Measurements from ENCODE around the gene PTPA. TPM values are rescaled to one million over a fixed set of nuclear protein-coding genes. Genes with fewer than 3 reads are reported as not detected.

Gene PTPA
- total RNA-seq, 1 donor from 2014 or later: 126 TPM

DNA sequence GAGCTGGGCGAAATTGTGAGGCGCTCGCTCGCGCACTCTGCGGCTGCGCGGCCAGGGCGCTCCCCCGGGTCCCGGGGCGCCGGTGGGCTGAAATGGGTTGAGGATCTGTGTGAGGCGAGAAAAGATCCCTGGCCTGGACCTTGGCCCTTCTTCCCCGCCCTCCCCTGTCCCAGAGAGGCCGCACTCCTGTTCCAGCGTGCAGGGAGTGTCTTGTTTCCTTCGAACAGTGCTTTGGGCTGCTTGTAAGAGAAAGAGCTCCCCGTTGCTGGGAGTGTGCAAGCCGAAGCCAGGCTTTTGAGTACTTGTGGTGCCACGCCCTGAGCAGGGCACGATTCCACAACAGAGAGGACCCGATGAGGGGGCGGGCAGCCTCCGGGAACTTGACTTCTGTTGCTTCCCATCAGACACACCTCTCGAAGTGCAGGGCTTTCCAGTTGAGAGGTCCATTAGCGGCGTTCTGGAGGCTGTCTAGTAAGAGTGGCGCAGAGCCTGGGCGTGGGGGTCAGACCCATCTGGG lies 29.8 kb upstream of the PTPA start:
- no peak for DNase-seq (ENCODE audit: low spot score)

DNA sequence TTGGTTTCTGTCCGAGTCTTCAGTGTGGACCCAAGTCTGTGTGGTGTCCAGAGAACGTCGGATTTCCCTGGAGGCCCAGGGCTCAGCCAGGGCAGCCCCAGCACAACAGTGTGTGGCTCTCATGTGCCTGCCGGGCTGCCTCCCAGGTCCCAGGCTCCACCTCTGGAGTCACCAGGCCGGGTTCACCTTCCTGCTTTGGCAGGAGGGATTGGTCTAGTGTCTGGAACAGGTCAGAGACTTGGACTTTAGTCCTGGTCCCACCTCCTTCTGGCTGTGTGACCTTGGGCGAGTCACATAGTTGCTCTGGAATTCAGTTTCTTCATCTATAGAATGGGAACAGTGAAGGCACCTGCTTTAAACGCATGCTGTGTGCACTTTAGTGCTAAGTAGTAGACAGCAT lies 27.1 kb upstream of the PTPA start:
- DNase-seq (ENCODE audit: low spot score): peak; percentile 50

DNA sequence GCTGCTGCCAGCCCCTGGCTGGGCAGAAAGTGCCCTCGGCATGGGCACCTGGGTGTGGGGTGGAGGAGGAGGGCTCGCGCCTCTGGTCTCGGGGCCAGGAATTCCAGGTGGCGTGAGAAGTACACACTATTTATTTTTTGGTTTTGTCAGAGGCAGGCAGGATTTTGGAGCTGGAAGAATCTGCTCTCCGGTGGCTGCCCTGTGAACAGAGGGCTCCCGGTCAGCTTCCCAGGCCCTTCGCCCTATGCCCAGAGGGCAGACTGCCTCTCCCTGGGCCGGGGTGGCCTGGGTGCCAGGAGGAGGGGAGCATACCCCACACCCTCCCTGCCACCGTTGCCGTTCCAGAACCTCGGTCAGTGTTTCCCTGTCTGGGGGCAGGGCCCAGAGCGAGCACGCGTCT lies 22.0 kb upstream of the PTPA start:
- DNase-seq (ENCODE audit: low spot score): no peak

DNA sequence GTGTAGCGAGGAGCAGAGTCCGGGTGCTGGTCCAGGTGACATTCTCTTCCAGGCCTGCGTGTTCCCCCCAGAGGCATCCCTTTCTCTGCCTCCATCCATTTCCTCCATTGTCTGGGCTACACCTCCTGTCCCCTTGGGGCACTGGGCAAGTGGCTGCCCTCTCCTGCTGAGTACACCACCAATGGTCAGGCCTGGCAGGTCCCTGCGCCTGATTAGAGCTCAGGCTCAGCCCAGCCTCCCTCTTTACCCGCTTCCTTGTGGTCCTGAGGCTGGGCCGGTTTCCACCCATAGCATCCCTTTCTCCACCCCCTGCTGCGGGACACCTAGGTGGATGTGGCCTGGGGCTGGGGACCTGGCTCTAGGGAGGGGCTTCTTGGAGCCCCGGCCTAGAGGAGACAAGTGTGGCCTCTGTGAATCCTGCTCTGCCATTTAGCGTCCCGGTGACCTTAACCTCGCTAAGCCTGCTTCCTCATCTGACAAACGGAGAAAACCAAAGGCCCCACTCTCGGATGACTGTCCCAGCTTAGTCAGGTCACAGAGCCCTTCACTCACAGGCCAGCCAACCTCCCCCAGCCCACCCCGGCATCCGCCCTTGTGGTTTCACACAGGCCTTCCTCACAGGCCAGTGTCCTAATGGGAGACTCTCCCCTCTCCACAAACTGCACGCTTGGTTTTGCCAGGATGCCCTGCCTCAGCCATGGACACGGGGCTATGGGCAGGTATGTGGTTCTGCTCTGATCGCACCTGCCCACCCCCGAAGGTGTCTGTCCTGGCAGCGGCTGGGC lies 17.4 kb upstream of the PTPA start:
- DNase-seq (ENCODE audit: low spot score): no peak

DNA sequence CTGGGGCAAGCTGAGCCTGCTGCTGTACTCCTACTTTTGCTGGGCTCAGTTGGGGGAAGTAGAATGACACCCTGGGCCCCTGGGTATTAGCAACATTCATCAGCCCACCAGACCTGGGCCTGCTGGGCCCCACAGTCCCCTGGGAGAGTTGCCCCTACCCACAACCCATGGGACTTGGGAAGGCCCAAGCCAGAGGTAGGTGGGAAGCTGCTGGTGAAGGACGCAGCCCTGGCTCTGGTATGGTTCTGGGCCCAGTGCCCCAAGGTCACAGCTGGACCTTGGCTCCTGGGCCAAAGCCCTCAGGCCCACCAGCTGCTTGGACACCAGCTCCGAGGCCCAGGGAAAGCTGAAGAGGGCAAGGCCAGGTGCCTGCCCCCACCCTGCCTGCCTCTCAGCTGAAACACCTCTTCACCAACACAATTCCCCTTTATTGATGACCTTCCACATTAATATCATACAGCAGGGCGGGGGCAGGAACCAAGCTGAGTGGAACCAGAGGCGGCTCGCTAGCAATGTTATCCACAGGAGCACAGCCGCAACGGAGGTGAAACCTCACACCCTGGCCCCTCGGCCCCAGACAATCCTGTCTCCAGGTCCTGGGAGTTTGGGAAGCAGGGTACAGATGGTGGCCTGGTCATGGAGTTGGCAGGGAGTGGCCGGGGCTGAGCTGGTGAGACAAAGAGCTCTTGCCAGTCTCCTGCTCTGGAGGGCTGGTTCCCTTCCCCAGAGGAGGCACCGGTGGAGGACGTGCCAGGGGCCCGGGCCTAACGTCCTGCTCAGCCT lies 16.6 kb upstream of the PTPA start:
- DNase-seq (ENCODE audit: low spot score): no peak

DNA sequence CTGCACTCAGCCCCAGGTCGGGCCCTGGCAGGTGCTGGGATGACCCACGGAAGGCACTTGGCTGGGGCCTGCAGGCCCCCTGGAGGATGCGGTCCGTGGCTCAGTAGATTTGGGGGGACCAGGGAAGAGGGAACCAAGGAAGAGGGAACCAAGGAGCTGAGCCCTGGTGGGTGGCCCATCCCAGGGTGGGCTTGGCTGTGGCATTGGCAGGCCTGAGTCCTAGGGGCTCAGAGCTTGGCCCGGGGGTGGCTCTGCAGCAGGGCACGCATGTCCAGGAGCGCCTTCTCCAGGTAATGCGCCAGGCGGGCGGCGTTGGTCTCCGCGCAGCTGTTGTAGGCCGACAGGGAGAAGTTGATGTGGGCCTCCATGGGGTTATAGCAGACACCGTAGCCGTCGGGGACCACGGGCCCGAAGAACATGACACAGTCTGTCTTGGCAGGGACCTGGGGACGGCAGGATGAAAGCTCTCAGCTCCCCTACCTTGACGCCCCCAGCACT lies 16.0 kb upstream of the PTPA start:
- no peak for DNase-seq (ENCODE audit: low spot score)

DNA sequence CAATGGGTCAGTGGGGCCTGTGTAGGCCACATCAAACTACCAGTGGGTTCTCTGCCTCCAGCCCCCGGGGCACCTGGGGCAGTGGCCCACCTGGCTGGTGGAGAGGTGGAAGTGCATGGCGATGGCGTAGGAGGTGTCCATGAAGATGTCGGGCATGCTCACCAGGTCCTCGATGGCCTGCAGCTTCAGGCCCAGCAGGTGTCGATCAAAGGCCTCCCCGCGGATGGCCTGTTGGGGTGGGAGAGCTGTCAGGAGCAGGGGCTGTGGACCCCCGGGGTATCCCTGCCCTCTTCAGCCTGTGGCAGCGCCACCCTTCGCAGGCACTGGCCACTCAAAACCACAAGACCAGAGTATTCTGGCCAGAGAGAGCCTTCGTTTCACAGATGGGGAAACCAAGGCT lies 15.3 kb upstream of the PTPA start:
- no peak for DNase-seq (ENCODE audit: low spot score)

DNA sequence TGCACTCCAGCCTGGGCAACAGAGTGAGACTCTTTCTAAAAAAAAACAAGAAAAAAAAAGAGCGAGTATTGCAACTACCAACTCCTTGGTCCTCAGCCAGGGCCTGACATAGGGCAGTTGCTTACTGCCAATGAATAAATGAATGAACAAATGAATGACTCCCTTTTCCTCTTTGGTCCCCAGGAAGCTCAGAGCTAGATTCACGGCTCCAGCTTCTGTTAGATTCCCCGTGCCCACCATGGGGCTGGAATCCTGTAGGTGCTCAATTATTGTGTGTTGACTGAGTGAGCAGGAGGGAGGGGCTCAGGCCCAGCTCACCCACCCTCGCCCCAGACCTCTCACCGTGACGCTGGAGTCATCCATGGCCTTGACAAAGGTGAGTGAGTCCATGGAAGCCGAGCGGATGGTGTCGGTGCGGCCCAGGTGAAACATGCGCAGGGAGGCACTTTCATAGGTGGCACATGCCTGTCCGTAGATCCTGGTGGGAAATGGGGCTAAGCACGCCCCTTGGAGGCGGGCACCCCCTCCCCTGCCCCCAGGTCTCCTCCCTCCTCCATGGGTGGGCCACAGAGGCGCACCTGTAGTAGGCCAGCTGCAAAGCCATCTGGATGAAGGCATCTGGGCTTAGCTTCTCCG lies 13.4 kb upstream of the PTPA start:
- DNase-seq (ENCODE audit: low spot score): no peak

DNA sequence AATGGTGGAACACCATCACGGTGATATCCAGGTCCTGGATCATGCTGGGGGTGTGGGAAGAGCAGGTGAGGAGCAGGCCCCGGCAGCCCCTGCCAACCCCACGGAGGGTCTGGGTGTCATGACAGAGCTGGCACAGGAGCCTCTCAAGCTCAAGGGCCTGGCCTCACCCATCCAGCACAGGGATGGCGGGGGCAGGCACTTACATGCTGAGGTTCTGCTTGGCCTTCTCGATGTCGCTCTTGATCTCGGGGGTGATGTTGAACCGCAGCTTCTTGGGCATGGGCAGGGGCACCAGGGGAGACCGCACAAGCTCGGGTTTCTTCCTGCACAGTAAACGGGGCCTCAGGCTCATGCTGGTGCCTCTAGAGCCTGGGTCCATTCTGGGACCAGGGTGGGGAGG lies 12.9 kb upstream of the PTPA start:
- no peak for DNase-seq (ENCODE audit: low spot score)

DNA sequence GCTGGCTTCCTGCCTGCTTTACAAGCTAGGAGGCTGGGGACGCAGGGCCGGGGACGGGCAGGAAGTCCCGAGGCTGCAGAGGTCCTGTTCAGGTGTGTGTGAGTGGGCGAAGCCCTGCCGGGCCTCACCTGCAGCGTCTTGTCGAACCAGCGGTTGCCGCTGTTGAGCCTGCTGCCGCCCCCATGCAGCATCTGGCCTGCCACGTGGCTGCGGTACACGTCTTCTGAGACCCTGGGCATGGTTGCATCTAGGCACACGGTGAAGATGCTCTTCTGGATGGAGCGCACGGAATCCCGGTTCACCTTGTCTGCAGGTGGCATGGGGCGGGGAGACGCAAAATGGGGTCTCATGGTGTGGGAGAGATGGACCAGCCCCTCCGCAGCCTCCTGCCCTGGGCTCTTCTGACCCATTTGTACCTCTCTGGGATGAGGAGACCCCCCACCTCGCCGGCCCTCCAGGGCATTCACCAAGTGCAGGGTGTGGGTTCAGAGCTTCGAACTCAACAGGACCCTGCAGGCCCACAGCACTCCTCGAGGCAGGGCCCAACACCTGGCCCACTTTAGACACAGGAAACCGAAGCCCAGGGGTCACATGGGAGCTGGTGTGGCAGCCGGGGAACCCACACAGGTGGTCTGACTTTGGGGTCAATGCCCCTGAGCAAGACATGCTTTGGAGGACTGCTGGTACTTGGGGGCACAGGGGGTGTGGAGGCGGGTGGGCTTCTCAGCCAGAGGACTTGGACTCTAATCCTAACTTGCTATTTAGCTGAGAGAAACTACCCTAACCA lies 10.6 kb upstream of the PTPA start:
- DNase-seq (ENCODE audit: low spot score): no peak

DNA sequence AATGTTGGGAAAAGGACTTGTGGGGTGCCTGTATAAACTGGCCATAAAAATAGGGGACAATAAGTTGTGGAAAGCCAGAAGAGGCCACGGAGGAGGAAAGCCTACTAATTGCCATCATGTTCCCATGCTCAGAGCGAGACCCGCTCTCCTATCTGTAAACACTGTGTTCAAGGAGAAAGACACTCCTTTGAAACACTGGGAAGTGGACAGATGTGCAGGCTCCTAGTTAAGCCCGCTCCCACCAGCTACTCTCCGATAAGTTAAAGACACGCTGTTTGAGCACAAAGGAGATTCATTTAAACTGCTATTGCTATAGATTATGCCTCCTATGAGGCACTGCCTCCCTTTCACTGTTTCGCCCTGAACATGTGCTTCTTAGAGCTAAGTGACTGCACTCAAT lies 9.9 kb upstream of the PTPA start:
- no peak for DNase-seq (ENCODE audit: low spot score)

DNA sequence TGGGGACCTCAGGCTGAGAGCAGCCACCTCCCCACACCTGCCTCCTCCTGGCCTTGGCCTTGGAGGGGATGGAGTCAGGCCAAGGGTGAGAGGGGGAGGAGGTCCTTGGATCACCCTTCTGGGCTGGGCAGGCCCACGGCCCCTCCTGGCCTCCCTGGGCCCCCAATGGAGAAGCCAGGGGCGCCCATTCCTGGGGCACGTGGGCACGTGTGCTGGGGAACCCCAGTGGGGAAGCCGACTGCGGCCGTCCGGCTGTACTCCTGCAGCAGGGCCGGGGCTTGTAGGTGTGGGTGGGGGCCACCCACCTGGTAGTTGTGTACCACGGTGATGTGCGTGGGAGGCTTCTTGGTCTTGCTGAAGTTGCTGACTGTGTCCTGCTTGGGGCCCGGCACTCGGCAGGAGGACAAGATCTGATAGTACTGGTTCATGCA lies 9.1 kb upstream of the PTPA start:
- no peak for DNase-seq (ENCODE audit: low spot score)

DNA sequence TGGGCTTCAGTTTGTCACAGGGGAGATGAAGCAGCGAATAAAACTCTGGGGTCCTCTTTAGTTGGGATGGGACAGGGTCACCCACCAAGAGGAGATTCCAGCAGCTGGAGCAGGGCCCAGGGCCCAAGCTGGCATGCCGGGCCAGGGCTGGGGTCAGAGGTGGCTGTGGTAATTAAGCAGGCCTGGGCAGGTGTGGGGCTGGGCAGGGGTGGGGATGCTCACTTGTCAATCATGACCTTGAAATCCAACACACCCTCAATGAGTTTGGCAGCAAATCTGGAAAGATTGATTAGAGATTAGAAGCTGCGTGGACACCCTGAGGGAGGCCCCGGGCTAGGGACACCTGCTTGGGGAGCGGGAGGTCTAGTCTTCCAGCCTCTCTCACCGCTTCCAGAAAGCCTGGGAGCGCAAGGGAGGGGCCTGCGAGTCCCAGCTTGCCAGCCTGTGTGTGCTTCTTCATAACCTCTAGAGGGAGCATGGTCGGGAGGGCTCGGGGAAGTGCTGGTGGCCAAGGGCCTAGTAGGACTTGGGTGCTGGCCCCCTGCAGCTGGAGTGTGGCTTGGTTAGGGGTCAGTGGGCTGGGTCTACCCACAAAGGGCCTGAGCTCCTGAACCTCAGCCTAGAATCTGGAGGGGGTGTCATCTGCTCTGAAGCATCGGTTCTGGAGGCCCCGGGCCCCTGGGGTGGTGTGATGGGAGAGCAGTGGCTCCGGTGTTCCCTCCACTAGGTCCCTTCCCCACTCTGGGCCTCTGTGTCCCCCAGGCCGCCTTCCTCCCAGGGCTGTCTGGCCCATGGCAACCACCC lies 8.2 kb upstream of the PTPA start:
- peak; percentile 28 for DNase-seq (ENCODE audit: low spot score)

DNA sequence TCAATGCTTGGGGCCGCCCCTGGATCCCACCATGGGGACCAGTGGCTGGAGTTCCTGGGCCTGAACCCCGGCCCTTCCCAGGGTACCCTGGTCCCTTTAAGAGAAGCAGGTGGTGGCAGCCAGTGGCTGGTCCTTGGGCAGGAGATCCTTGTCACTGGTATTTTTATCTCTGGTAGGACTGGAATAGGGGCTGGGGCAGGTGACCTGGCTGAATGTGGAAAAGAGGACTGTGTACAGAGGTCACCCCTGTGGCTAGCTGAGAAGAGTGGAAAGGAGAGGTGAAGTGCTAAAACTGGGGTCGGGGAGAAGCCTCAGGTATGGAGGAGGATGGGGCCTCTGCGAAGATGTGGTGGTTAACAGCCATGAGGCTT lies 7.6 kb upstream of the PTPA start:
- DNase-seq (ENCODE audit: low spot score): no peak

DNA sequence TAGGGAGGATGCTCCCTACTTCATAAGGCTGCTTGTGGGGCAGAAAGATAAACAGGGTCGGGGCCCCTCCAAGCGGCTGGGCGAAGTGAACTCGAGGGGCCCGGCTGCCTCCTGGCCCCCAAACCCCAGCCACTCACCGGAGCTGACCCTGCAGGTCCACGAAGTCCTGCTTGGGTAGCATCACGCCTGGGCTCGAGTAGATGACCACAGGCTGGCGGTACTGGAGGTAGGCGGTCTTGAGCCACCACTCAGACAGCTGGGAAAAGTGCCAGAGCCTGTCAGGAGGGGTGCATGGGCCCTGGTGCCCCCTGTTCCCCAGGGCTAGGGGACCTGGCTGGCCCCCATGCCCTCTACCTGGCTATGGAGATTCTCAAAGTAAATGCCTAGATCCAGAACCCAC lies 7.2 kb upstream of the PTPA start:
- no peak for DNase-seq (ENCODE audit: low spot score)

DNA sequence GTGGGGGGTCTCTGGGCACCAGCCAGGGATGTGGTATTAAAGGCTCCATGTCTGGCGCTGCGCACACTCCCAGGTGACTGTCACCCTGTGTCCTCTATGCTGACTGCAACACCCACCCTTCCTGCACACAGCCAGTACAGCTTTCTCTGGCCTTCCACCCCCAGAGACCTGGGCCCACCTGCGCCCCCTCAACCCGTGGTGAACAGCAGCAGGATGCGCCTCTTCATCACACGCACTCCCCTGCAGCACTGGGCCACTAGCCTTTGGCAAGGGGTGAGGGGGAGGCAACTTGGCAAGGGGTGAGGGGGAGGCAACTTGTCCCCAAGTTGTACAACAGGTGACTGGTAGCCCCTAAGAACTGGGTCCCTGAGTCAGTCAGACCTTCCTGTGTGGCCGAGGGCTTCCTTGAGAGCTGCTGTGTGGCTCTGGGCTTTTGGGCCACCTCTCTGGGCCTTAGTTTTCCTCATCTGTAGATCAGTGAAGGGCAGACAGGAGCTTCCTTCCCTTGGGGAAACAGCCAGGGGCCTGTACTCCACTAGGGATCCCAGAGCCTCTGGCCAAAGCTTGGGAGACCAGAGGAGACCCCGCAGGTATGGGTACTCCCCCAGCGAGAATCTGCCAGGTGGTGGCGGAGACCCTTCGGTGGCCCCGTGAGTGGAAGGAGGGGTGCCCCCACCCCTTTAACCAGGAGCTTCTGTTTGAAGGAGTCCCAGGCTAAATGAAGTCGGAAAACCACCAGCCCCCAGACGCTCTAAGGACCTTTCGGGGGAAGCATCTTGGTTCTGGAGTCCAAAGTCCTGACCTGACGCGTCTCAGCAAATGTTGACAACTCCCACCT lies 5.1 kb upstream of the PTPA start:
- no peak for DNase-seq (ENCODE audit: low spot score)

DNA sequence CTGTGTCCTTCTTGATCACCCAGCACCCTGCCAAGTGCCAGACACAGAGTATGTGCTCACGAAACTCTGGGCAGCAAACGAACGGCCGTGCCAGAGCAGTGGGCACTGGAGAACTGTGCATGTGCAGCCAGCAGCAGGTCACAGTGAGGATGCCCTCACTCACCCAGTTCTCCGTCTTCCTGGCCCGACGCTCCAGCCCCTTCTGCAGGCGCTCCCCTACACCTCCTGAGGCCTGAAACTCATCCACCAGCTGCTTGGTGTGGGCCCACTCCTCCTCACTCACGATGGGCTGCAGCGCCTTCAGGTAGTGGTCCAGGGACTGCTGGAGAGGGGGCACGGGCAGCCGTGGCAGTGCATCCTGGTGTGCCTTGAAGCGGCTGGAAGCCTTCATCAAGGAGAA lies 3.6 kb upstream of the PTPA start:
- DNase-seq (ENCODE audit: low spot score): no peak

DNA sequence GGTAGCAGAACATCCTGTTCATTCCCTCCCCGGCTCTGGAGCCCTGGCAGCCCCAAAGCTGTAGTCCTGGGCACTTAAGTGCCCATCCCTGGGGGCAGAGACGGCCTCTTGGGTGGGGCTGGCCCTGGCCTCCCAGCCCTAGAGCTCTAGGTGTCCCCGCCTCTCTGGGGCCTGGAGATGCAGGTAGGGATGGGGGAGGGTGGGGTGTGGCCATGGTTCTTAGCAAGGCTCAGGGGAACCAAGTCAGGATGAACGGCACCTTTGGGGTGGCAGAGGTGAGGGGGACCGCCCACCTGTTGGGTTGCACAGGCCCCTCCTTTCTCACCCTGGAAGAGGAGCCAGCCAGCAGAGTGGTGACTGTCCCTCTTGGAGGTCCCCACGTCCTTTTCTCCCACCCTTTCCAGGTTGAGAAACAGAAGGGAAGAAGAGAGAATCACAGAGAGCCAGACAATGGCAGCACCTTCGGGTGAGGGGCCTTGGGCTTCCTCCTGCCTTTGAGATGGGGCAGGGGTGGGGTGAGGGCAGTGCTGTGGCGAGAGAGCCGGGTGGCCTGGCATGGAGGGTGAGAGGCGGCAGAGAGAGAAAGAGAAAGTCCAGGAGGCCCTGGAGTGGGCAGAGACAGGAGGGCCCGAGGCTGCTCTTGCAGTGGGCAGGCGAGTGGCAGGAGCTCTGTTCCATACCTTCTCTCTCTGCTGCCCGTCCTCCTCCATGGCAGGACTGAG lies 3.0 kb upstream of the PTPA start:
- no peak for DNase-seq (ENCODE audit: low spot score)

DNA sequence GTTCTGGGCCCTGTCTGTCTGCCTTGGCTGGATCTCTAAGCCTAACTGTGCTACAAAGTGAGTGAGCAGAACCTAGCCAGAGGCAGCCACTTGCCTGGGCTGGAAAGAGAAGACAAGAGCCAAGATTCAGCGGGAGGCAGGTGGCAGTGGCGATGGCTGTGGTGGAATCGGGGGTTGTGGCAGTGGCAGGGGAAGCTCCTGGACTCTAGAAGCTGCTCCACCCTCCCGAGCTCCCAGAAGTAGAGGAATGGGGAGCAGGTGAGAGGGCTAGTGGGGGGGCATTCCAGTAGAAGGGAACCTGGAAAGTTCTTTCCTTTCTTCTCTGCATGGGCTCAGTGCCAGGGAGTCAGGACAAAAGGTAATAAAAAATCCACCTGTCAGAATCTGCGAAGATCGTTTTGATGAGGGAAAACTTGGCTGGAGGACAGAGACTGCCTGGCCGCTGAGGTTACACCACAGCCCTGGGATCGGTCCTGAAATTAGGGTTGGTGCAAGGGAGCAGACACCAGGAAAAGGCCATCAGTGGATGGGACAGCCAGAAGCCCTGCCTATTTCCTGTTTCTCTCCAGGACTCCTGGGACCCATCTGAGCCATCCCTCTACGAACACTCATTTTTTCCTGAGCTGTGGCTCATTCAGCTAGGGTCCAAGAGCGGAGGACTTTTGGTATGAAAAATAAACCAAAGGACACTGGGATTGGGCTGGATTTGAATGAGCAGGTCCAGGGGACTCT lies 2.2 kb upstream of the PTPA start:
- DNase-seq (ENCODE audit: low spot score): no peak
